Measurements from ENCODE around the gene HMCN1.

GRCh38 chr1:186043296-186043695 lies 309.1 kb downstream of the HMCN1 start:
- TF ChIP-seq CTCF (IDR thresholded peaks at IDR 0.05; ENCODE audit: low read depth, low read length) (no peak), POLR2A (IDR thresholded peaks at IDR 0.05; ENCODE audit: extremely low read depth, insufficient read length) (no peak), MAX (IDR thresholded peaks at IDR 0.05; ENCODE audit: low read depth, low read length) (no peak)
